Spleen (tissue), 7 donors: ENCODE measurements around the gene RSRP1.

Experiments used
- POLR2A ChIP-seq, 3 donors: fragments of 450-650 bp; IDR thresholded peaks; one replicate each; pipeline ENCODE4 v1.5.1; 2017; ENCODE audit warnings: antibody characterized with exemption in 3 of 3, mild to moderate bottlenecking in 1 of 3
- POLR2AphosphoS5 ChIP-seq, 3 donors: sonication (generic); formaldehyde crosslinking; IDR thresholded peaks; one replicate each; pipeline ENCODE4 v1.5.1; 2017; ENCODE audit warnings: antibody characterized with exemption in 3 of 3
- TF ChIP-seq, protein P1 (sequence below), 11 experiments: fragments of 200-600 bp in 7 of 11; fragments of 450-650 bp in 4 of 11; sonication (generic) in 4 of 11; IDR thresholded peaks in 8 of 11; conservative IDR thresholded peaks in 3 of 11; 1 replicate in 7 of 11; 2 replicates in 4 of 11; pipeline versions ENCODE4 v1.4.0 to v1.8.0; 2016 to 2021; ENCODE audit warnings: antibody characterized with exemption in 11 of 11, inconsistent platforms in 4 of 11, mild to moderate bottlenecking in 1 of 11
- donor health status: DM: no; HTN: no; CAD: no; lungs with moderate emphysema.
- donor health status: DM: no; HTN: no; CAD: no.
- donor health status: DM: no; HTN: no; CAD: no.

DNA sequence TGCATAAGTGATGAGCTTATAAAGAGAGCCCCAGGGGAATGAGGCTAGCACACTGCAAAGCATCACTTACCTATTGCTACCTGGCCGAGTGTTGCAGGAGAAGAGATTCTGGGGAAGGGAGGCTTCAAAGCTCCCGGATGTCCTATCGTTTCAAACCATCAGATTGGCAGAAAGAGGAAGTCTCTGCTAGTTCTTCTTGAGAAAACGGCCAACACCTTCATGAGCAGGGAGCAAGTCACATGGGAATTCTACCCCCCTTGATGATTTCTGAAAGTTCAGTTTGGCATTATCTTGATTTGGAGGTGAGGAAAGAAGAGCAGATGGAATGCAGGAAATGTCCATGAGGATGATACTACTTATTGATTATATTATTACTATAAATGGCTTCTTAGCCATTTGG, 31.1 kb downstream of the RSRP1 start:
- TF ChIP-seq, protein P1, sequence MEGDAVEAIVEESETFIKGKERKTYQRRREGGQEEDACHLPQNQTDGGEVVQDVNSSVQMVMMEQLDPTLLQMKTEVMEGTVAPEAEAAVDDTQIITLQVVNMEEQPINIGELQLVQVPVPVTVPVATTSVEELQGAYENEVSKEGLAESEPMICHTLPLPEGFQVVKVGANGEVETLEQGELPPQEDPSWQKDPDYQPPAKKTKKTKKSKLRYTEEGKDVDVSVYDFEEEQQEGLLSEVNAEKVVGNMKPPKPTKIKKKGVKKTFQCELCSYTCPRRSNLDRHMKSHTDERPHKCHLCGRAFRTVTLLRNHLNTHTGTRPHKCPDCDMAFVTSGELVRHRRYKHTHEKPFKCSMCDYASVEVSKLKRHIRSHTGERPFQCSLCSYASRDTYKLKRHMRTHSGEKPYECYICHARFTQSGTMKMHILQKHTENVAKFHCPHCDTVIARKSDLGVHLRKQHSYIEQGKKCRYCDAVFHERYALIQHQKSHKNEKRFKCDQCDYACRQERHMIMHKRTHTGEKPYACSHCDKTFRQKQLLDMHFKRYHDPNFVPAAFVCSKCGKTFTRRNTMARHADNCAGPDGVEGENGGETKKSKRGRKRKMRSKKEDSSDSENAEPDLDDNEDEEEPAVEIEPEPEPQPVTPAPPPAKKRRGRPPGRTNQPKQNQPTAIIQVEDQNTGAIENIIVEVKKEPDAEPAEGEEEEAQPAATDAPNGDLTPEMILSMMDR (IDR thresholded peaks at IDR 0.05 in 8 of 11, conservative IDR thresholded peaks at IDR 0.05 in 3 of 11): no peak
- TF ChIP-seq POLR2A (IDR thresholded peaks at IDR 0.05) (no peak), POLR2AphosphoS5 (IDR thresholded peaks at IDR 0.05) (no peak)
